Caco-2 (cell line): ENCODE results near the gene OXT. TPM values are rescaled to one million over a fixed set of nuclear protein-coding genes. Genes with fewer than 3 reads are reported as not detected.

ENCODE experiments used
- BruUV-seq: library from RNA; stranded (reverse); fragments of 400-500 nt; replicated peaks from 2 replicates; lab custom pipeline; 2021; lab: Mats Ljungman, UMichigan
- CTCF ChIA-PET: fragments of 300-600 bp; sonication (Branson Sonifier 250); formaldehyde crosslinking; loops from one replicate; lab custom pipeline; 2022; ENCODE audit warnings: antibody characterized with exemption; lab: Charles Lee
- POLR2A ChIA-PET: fragments of 300-600 bp; sonication (Branson Sonifier 250); formaldehyde crosslinking; loops from one replicate; lab custom pipeline; 2022; ENCODE audit warnings: antibody characterized with exemption; lab: Charles Lee
- DNase-seq, 2 experiments: peaks; one replicate each; pipeline versions ENCODE4 v3.0.0 to v3.0.0-alpha.2; 2020 to 2022
- H3K27me3 ChIP-seq: replicated peaks from 2 replicates; pipeline ENCODE4 v1.6.0; 2011; ENCODE audit warnings: low read length; ENCODE audit not compliant: control insufficient read depth, insufficient read depth
- H3K36me3 ChIP-seq: 2 replicates; pipeline ENCODE4 v1.5.1; 2011; ENCODE audit warnings: low read length; ENCODE audit not compliant: control insufficient read depth, insufficient read depth
- H3K4me1 ChIP-seq: fragments of 250-450 bp; sonication (Bioruptor Pico); 2 replicates; pipeline ENCODE4 v1.5.1; 2020; ENCODE audit warnings: mild to moderate bottlenecking
- H3K4me3 ChIP-seq: 2 replicates; pipeline ENCODE4 v1.5.1; 2011; ENCODE audit warnings: low read depth, mild to moderate bottlenecking, control low read depth, low read length
- H3K9me3 ChIP-seq: fragments of 250-450 bp; sonication (Bioruptor Pico); 2 replicates; pipeline ENCODE4 v1.5.1; 2020; ENCODE audit warnings: mild to moderate bottlenecking, moderate library complexity
- H3K27ac Mint-ChIP-seq: one replicate; pipeline ENCODE4 v1.8.0; 2022; ENCODE audit warnings: mixed read lengths; ENCODE audit not compliant: unreplicated experiment
- H3K27me3 Mint-ChIP-seq: one replicate; pipeline ENCODE4 v1.8.0; 2022; ENCODE audit warnings: mixed read lengths; ENCODE audit not compliant: insufficient read depth, unreplicated experiment
- H3K36me3 Mint-ChIP-seq: one replicate; pipeline ENCODE4 v1.8.0; 2022; ENCODE audit warnings: mild to moderate bottlenecking, mixed read lengths; ENCODE audit not compliant: insufficient read depth, unreplicated experiment
- H3K4me1 Mint-ChIP-seq: one replicate; pipeline ENCODE4 v1.8.0; 2022; ENCODE audit warnings: low read depth, mixed read lengths; ENCODE audit not compliant: unreplicated experiment
- H3K4me3 Mint-ChIP-seq: one replicate; pipeline ENCODE4 v1.8.0; 2022; ENCODE audit warnings: mild to moderate bottlenecking, moderate library complexity, mixed read lengths; ENCODE audit not compliant: unreplicated experiment
- H3K9me3 Mint-ChIP-seq: one replicate; pipeline ENCODE4 v1.8.0; 2022; ENCODE audit warnings: mixed read lengths; ENCODE audit not compliant: unreplicated experiment
- intact Hi-C: fragments of 100-400 bp; cut with micrococcal nuclease; formaldehyde crosslinking; loops from one replicate; pipeline ENCODE4 v1.10.0; 2022; ENCODE audit not compliant: unreplicated experiment
- total RNA-seq: library from RNA; stranded (reverse); gene quantifications from 2 replicates; pipeline ENCODE4 v1.2.3, GENCODE V29; 2022
- TF ChIP-seq, protein P1 (sequence below), 2 experiments: fragments of 200-600 bp in 1 of 2; IDR thresholded peaks; 1 replicate in 1 of 2; 2 replicates in 1 of 2; pipeline versions ENCODE4 v1.5.1 to v1.8.0; 2011 to 2022; ENCODE audit warnings: antibody characterized with exemption in 1 of 2, control low read depth in 1 of 2, inconsistent platforms in 1 of 2, low read depth in 1 of 2, low read length in 1 of 2, mild to moderate bottlenecking in 1 of 2, moderate library complexity in 1 of 2; ENCODE audit not compliant: insufficient read depth in 1 of 2, severe bottlenecking in 1 of 2, unreplicated experiment in 1 of 2

Gene OXT
- total RNA-seq, 1 experiment from 2014 or later = 2.7 TPM

DNA sequence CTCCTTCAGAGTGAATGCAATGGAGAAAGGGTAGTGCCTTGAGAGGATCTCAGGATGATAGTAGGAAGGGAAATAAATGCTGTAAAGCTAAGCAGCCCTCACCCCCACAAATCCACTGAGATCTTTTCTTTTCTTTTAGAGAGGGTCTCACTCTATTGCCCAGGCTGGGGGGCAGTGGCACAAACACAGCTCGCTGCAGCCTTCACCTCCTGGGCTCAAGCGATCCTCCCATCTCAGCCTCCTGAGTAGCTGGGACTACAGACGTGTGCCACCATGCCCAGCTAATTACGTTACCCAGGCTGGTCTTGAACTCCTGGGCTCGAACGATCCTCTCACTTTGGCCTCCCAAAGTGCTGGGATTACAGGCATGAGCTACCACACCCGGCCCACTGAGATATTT lies 29.1 kb downstream of the OXT start:
- H3K4me3 Mint-ChIP-seq = no peak overlapping the region
- POLR2A ChIA-PET = no interaction called here
- TF ChIP-seq, protein P1, sequence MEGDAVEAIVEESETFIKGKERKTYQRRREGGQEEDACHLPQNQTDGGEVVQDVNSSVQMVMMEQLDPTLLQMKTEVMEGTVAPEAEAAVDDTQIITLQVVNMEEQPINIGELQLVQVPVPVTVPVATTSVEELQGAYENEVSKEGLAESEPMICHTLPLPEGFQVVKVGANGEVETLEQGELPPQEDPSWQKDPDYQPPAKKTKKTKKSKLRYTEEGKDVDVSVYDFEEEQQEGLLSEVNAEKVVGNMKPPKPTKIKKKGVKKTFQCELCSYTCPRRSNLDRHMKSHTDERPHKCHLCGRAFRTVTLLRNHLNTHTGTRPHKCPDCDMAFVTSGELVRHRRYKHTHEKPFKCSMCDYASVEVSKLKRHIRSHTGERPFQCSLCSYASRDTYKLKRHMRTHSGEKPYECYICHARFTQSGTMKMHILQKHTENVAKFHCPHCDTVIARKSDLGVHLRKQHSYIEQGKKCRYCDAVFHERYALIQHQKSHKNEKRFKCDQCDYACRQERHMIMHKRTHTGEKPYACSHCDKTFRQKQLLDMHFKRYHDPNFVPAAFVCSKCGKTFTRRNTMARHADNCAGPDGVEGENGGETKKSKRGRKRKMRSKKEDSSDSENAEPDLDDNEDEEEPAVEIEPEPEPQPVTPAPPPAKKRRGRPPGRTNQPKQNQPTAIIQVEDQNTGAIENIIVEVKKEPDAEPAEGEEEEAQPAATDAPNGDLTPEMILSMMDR (IDR thresholded peaks at IDR 0.05; ENCODE audit: insufficient read depth in 1 of 2, low read depth in 1 of 2, low read length in 1 of 2, severe bottlenecking in 1 of 2, unreplicated experiment in 1 of 2) = no peak

DNA sequence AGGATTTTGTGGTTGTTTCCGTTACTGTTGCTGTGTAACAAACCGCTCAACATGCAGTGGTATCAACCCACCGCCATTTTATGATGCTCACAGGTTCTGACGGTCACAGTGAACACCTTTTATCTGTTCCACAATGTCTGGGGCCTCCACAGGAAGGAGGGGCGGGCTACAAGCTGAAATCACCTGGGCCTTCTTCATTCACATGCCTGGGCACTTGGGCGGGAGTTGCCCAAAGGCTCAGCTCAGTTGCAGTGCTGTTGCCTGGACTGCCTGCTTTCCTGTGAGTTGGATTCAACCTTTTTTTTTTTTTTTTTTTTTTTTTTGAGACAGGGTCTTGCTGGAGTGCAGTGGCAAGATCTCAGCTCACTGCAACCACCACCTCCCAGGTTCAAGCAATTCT lies 29.8 kb downstream of the OXT start:
- ChIA-PET CTCF (interaction anchor here (0.6 to 0.7 kb wide), 3 partner anchors 24 to 1640 kb away, joined by 4 to 6 read pairs (median 5); no protein-coding TSS in a partner anchor), POLR2A (no interaction called here)
- no peaks in the 10 kb centered on the region for H3K4me1 Mint-ChIP-seq
- no peaks in the 10 kb centered on the region for H3K9me3 ChIP-seq
- H3K4me3 ChIP-seq = no peak overlapping the region
- H3K36me3 ChIP-seq = no peaks in the 10 kb centered on the region
- no peak overlapping the region for H3K27ac Mint-ChIP-seq
- TF ChIP-seq, protein P1 (IDR thresholded peaks at IDR 0.05; ENCODE audit: insufficient read depth in 1 of 2, low read depth in 1 of 2, low read length in 1 of 2, severe bottlenecking in 1 of 2, unreplicated experiment in 1 of 2) = no peak
- intact Hi-C loops = no loop called here
- BruUV-seq = no TSS peak
- H3K27me3 ChIP-seq = no peaks in the 10 kb centered on the region
- no peak for DNase-seq
- no peaks in the 10 kb centered on the region for H3K36me3 Mint-ChIP-seq
- H3K27me3 Mint-ChIP-seq = no peaks in the 10 kb centered on the region
- H3K9me3 Mint-ChIP-seq = no peaks in the 10 kb centered on the region
- no peak overlapping the region for H3K4me3 Mint-ChIP-seq
- 0 out of 2 replicates have a peak, but pooled peaks cover 4% of the 10 kb centered on the region for H3K4me1 ChIP-seq

More for the DNA sequence above, 29.1 kb downstream of the OXT start:
- no peaks in the 10 kb centered on the region for H3K27me3 ChIP-seq
- no peaks in the 10 kb centered on the region for H3K36me3 Mint-ChIP-seq
- no peaks in the 10 kb centered on the region for H3K9me3 Mint-ChIP-seq
- H3K27ac Mint-ChIP-seq = no peak overlapping the region
- CTCF ChIA-PET = interaction anchor here (0.6 kb wide), 1 partner anchor 23 kb away, joined by 4 read pairs; no protein-coding TSS in a partner anchor
- 0 out of 2 replicates have a peak, but pooled peaks cover 4% of the 10 kb centered on the region for H3K4me1 ChIP-seq
- no peak overlapping the region for H3K4me3 ChIP-seq
- no TSS peak for BruUV-seq
- no peaks in the 10 kb centered on the region for H3K36me3 ChIP-seq
- no peaks in the 10 kb centered on the region for H3K9me3 ChIP-seq
- H3K4me1 Mint-ChIP-seq = no peaks in the 10 kb centered on the region
- intact Hi-C loops = no loop called here
- DNase-seq = no peak
- H3K27me3 Mint-ChIP-seq = no peaks in the 10 kb centered on the region

DNA sequence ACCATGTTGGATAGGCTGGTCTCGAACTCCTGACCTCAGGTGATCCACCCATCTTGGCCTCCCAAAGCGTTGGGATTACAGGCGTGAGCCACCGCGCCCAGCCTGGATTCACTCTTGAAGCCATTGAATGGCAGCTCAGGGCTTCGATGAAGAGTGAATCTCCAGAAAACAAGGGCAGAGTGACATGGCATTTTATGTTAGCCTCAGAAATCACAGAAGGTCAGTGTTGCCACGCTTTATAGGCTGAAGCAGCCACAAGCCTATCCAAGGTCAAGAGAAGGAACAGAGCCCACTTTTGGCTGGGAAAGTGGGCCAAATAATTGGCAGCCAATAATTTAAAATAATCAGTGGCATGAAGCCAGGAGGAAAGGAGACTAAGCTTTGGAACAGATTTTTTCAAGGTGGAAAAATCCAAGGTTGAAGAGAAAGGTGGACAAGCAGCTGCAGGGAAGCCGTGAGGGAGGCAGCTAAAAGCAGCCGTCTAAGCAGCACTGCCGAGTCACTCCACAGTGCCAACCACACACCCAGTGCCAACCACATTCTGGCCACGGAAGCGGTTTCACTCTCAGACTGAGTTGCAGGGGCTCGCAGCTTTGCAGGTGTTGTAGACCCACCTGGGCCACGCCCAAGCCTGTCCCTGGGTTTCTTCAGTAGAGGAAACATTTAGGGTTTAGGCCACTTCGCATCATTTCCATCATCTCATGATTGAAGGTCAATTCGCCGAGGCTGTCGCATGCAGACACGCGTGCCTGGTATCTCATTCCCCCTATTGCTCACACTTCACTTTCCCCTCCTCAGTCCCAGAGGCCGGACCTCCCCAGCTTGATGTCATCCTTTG lies 30.5 kb downstream of the OXT start:
- ChIA-PET POLR2A (no interaction called here), CTCF (no interaction called here)
- no peak overlapping the region for H3K27ac Mint-ChIP-seq
- no peak overlapping the region for H3K4me3 Mint-ChIP-seq
- DNase-seq = no peak
- intact Hi-C loops = no loop called here
- H3K4me1 Mint-ChIP-seq = no peaks in the 10 kb centered on the region
- no peak overlapping the region for H3K4me3 ChIP-seq
- H3K4me1 ChIP-seq = 0 out of 2 replicates have a peak, but pooled peaks cover 4% of the 10 kb centered on the region
- H3K36me3 Mint-ChIP-seq = no peaks in the 10 kb centered on the region
- H3K9me3 ChIP-seq = no peaks in the 10 kb centered on the region
- no peaks in the 10 kb centered on the region for H3K36me3 ChIP-seq
- H3K27me3 ChIP-seq = no peaks in the 10 kb centered on the region
- no TSS peak for BruUV-seq
- no peaks in the 10 kb centered on the region for H3K27me3 Mint-ChIP-seq
- TF ChIP-seq, protein P1 (IDR thresholded peaks at IDR 0.05; ENCODE audit: insufficient read depth in 1 of 2, low read depth in 1 of 2, low read length in 1 of 2, severe bottlenecking in 1 of 2, unreplicated experiment in 1 of 2) = no peak
- no peaks in the 10 kb centered on the region for H3K9me3 Mint-ChIP-seq
